IMR-90 (cell line): ENCODE measurements around the gene DLGAP3. TPM values are rescaled to one million over a fixed set of nuclear protein-coding genes. Genes with fewer than 3 reads are reported as not detected.

Source experiments
- ATAC-seq: fragments of 200-7000 bp; cut with Tn5 transposase; 2 replicates; pipeline ENCODE4 v1.9.1; 2020; ENCODE audit warnings: low read depth, mild to moderate bottlenecking, moderate library complexity
- BruUV-seq: library from RNA; stranded (reverse); fragments of 400-500 nt; replicated peaks from 2 replicates; lab custom pipeline; 2021; lab: Mats Ljungman, UMichigan
- CTCF ChIA-PET: fragments of 300-600 bp; formaldehyde crosslinking; extraction: SDS; loops from one replicate; lab custom pipeline; 2021; ENCODE audit warnings: antibody characterized with exemption; lab: Yijun Ruan, JAX
- POLR2A ChIA-PET: fragments of 300-600 bp; sonication (Branson Sonifier 250); formaldehyde crosslinking; loops from one replicate; lab custom pipeline; 2022; ENCODE audit warnings: antibody characterized with exemption; ENCODE audit not compliant: unreplicated experiment; lab: Charles Lee
- DNase-seq: peaks from one replicate; pipeline ENCODE4 v3.0.0; 2013
- H2AFZ ChIP-seq: replicated peaks from 2 replicates; pipeline ENCODE3; 2013; ENCODE audit warnings: low read length, mild to moderate bottlenecking; ENCODE audit not compliant: poor library complexity
- H2AK5ac ChIP-seq: 2 replicates; pipeline ENCODE4 v1.6.1; 2013; ENCODE audit warnings: low read depth, low read length, inconsistent platforms
- H2AK9ac ChIP-seq: replicated peaks from 2 replicates; pipeline ENCODE3; 2013; ENCODE audit warnings: mild to moderate bottlenecking, low read depth, low read length, moderate library complexity; ENCODE audit not compliant: poor library complexity
- H2BK120ac ChIP-seq: 2 replicates; pipeline ENCODE4 v1.6.1; 2013; ENCODE audit warnings: low read depth, low read length, inconsistent platforms
- H2BK15ac ChIP-seq: 3 replicates; pipeline ENCODE4 v1.6.1; 2013; ENCODE audit warnings: low read depth, low read length, inconsistent platforms
- H2BK20ac ChIP-seq: 2 replicates; pipeline ENCODE4 v1.6.1; 2013; ENCODE audit warnings: low read depth, mild to moderate bottlenecking, inconsistent platforms, low read length, moderate library complexity
- H2BK5ac ChIP-seq: 2 replicates; pipeline ENCODE4 v1.6.1; 2013; ENCODE audit warnings: mild to moderate bottlenecking, low read depth, low read length, inconsistent platforms; ENCODE audit not compliant: poor library complexity, severe bottlenecking
- H3K14ac ChIP-seq: replicated peaks from 2 replicates; pipeline ENCODE4 v1.6.1; 2013; ENCODE audit warnings: low read depth, low read length, inconsistent platforms
- H3K18ac ChIP-seq: 2 replicates; pipeline ENCODE4 v1.6.1; 2013; ENCODE audit warnings: low read depth, low read length, control low read depth
- H3K23ac ChIP-seq: 2 replicates; pipeline ENCODE4 v1.6.1; 2013; ENCODE audit warnings: low read depth, low read length, inconsistent platforms
- H3K27ac ChIP-seq: 2 replicates; pipeline ENCODE4 v1.5.1; 2013; ENCODE audit warnings: mild to moderate bottlenecking, control low read depth, low read length; ENCODE audit not compliant: insufficient read depth
- H3K27me3 ChIP-seq: 2 replicates; pipeline ENCODE4 v1.6.1; 2013; ENCODE audit warnings: low read length; ENCODE audit not compliant: control insufficient read depth, insufficient read depth
- H3K36me3 ChIP-seq: 2 replicates; pipeline ENCODE4 v1.6.1; 2013; ENCODE audit warnings: low read length, mixed read lengths; ENCODE audit not compliant: control insufficient read depth, insufficient read depth
- H3K4ac ChIP-seq: 2 replicates; pipeline ENCODE4 v1.6.1; 2013; ENCODE audit warnings: low read depth, low read length, inconsistent platforms
- H3K4me1 ChIP-seq: 2 replicates; pipeline ENCODE4 v1.6.1; 2013; ENCODE audit warnings: low read length, mixed read lengths; ENCODE audit not compliant: control insufficient read depth, insufficient read depth
- H3K4me2 ChIP-seq: 2 replicates; pipeline ENCODE4 v1.6.1; 2013; ENCODE audit warnings: low read depth, mild to moderate bottlenecking, control low read depth, low read length, moderate library complexity
- H3K4me3 ChIP-seq: 2 replicates; pipeline ENCODE4 v1.5.1; 2013; ENCODE audit warnings: low read depth, mild to moderate bottlenecking, control low read depth, low read length, moderate library complexity; ENCODE audit not compliant: insufficient read depth
- H3K56ac ChIP-seq: 2 replicates; pipeline ENCODE4 v1.6.1; 2013; ENCODE audit warnings: low read length, inconsistent platforms; ENCODE audit not compliant: insufficient read depth; ENCODE audit errors: extremely low read depth
- H3K79me1 ChIP-seq, 2 experiments: 2 replicates each; pipeline ENCODE4 v1.6.1; 2013; ENCODE audit warnings: low read length in 2 of 2, inconsistent platforms in 1 of 2, low read depth in 1 of 2
- H3K9ac ChIP-seq: 2 replicates; pipeline ENCODE4 v1.6.1; 2013; ENCODE audit warnings: low read depth, low read length, control low read depth
- H3K9me1 ChIP-seq: 2 replicates; pipeline ENCODE4 v1.6.1; 2013; ENCODE audit warnings: low read length, inconsistent platforms; ENCODE audit not compliant: insufficient read depth
- H3K9me3 ChIP-seq: 2 replicates; pipeline ENCODE4 v1.6.1; 2013; ENCODE audit warnings: low read length; ENCODE audit not compliant: control insufficient read depth, insufficient read depth
- H4K20me1 ChIP-seq: 2 replicates; pipeline ENCODE4 v1.6.1; 2013; ENCODE audit warnings: low read length, inconsistent platforms; ENCODE audit not compliant: insufficient read depth
- H4K5ac ChIP-seq: 2 replicates; pipeline ENCODE4 v1.6.1; 2013; ENCODE audit warnings: mild to moderate bottlenecking, low read depth, low read length, control low read depth
- H4K8ac ChIP-seq, 2 experiments: 2 replicates each; pipeline ENCODE4 v1.6.1; 2013; ENCODE audit warnings: low read depth in 2 of 2, low read length in 2 of 2, control low read depth in 1 of 2, inconsistent platforms in 1 of 2
- H4K91ac ChIP-seq: 2 replicates; pipeline ENCODE4 v1.6.1; 2013; ENCODE audit warnings: low read depth, low read length, inconsistent platforms; ENCODE audit not compliant: insufficient read depth
- ELK1 ChIP-seq: fragments of 150-350 bp; IDR thresholded peaks from 2 replicates; pipeline ENCODE4 v1.6.1; 2016; ENCODE audit warnings: low read depth, mild to moderate bottlenecking, low read length, moderate library complexity, borderline replicate concordance
- FOS ChIP-seq: fragments of 150-350 bp; IDR thresholded peaks from 2 replicates; pipeline ENCODE4 v1.6.1; 2016; ENCODE audit warnings: low read depth, low read length
- NFE2L2 ChIP-seq: fragments of 150-350 bp; IDR thresholded peaks from 2 replicates; pipeline ENCODE4 v1.6.1; 2016; ENCODE audit warnings: low read depth, mild to moderate bottlenecking, low read length
- RFX5 ChIP-seq: IDR thresholded peaks from 2 replicates; pipeline ENCODE4 v1.8.0; 2012; ENCODE audit warnings: low read depth, mild to moderate bottlenecking, low read length, moderate library complexity
- WGBS, 2 experiments: methylation state at CpG; one replicate each; pipeline versions ENCODE4 v1.1.5 to v1.1.7; 2013; ENCODE audit warnings: missing lambda C conversion rate in 2 of 2; ENCODE audit not compliant: insufficient read length in 1 of 2; ENCODE audit errors: extremely low coverage in 2 of 2; 5-methylcytosine and 5-hydroxymethylcytosine counted together
- dilution Hi-C: fragments of 300-500 bp; cut with HindIII; formaldehyde crosslinking; loops from one replicate; pipeline ENCODE4 v1.14.3; 2018; ENCODE audit warnings: low sequenced_read_pairs; ENCODE audit not compliant: unreplicated experiment
- in situ Hi-C: fragments of 300-500 bp; cut with MboI; formaldehyde crosslinking; loops from 3 replicates; pipeline ENCODE4 v1.14.3; 2019; ENCODE audit warnings: low sequenced_read_pairs, inconsistent platforms, mixed read lengths
- intact Hi-C: fragments of 100-400 bp; cut with micrococcal nuclease; formaldehyde crosslinking; loops from 2 replicates; pipeline ENCODE4 v1.10.0; 2022
- polyA plus RNA-seq, 3 experiments: library from polyadenylated mRNA; depleted of rRNA; stranded (reverse); fragments of >200 nt; gene quantifications; 2 replicates each; pipeline ENCODE4 v1.2.3, GENCODE V29; 2012; ENCODE audit warnings: low replicate concordance in 1 of 3
- total RNA-seq: library from RNA; depleted of rRNA; stranded (reverse); fragments of >200 nt; gene quantifications from 2 replicates; pipeline ENCODE4 v1.2.3, GENCODE V29; 2012

Gene DLGAP3
- total and polyA plus RNA-seq, 2 of the 4 experiments (the other 2 are of a cell fraction): 0.02 TPM; not detected in 1

GRCh38 chr1:34906222-34906621 lies 23.2 kb downstream of the DLGAP3 start:
- intact Hi-C loops: no loop called here
- Histone ChIP-seq H3K79me1 (no peaks in the 10 kb centered on the region), H4K8ac (no peak overlapping the region), H3K9ac (no peak overlapping the region), H4K91ac (no peak overlapping the region), H3K27me3 (peaks cover 5% of the 10 kb centered on the region), H2BK120ac (no peak overlapping the region), H2AK5ac (no peak overlapping the region), H2AK9ac (no peak overlapping the region), H2BK15ac (no peak overlapping the region), H3K9me3 (no peaks in the 10 kb centered on the region), H3K4me1 (no peaks in the 10 kb centered on the region), H3K18ac (no peak overlapping the region), H3K14ac (no peak overlapping the region), H2BK5ac (no peak overlapping the region), H2AFZ (no peak overlapping the region), H3K36me3 (no peaks in the 10 kb centered on the region), H2BK20ac (no peak overlapping the region), H4K20me1 (no peaks in the 10 kb centered on the region), H3K56ac (no peak overlapping the region), H4K5ac (no peak overlapping the region), H3K4me3 (no peak overlapping the region), H3K4me2 (no peak overlapping the region), H3K27ac (no peak overlapping the region), H3K4ac (no peak overlapping the region), H3K9me1 (no peaks in the 10 kb centered on the region), H3K23ac (no peak overlapping the region)
- CTCF ChIA-PET: no interaction called here
- POLR2A ChIA-PET: no interaction called here
- WGBS, 2 experiments: no CpG with 5 or more reads among the region's 1 CpG
- ATAC-seq: no peak
- in situ Hi-C loops: no loop called here
- dilution Hi-C loops: no loop called here
- BruUV-seq: no TSS peak
- DNase-seq: no peak
- TF ChIP-seq FOS (no peak), NFE2L2 (no peak), ELK1 (no peak), RFX5 (no peak)
